Activated T-helper 17 cell treated with anti-CD3 and anti-CD28 coated beads, Interleukin-2, amount 50 U/mL, for 72 hours (primary cell): ENCODE measurements around the gene RCOR1. TPM values are rescaled to one million over a fixed set of nuclear protein-coding genes. Genes with fewer than 3 reads are reported as not detected.

Source experiments
- ATAC-seq: fragments of 150-1000 bp; cut with Tn5 transposase; replicated peaks from 2 replicates; pipeline ENCODE4 v1.10.0; 2021; ENCODE audit warnings: mild to moderate bottlenecking, moderate library complexity
- H3K27ac Mint-ChIP-seq: one replicate; pipeline ENCODE4 v1.8.0; 2022; ENCODE audit warnings: mixed read lengths
- H3K27me3 Mint-ChIP-seq: one replicate; pipeline ENCODE4 v1.8.0; 2022; ENCODE audit warnings: mixed read lengths
- H3K36me3 Mint-ChIP-seq: one replicate; pipeline ENCODE4 v1.8.0; 2022; ENCODE audit warnings: low read depth, mild to moderate bottlenecking, mixed read lengths
- H3K4me1 Mint-ChIP-seq: one replicate; pipeline ENCODE4 v1.8.0; 2022; ENCODE audit warnings: mixed read lengths
- H3K4me3 Mint-ChIP-seq: one replicate; pipeline ENCODE4 v1.8.0; 2022; ENCODE audit warnings: mild to moderate bottlenecking, mixed read lengths
- H3K9me3 Mint-ChIP-seq: one replicate; pipeline ENCODE4 v1.8.0; 2022; ENCODE audit warnings: mixed read lengths
- total RNA-seq, 2 donors: library from RNA; stranded (reverse); gene quantifications; one replicate each; pipeline ENCODE4 v1.2.3, GENCODE V29; 2022

Gene RCOR1
- total RNA-seq, 2 donors from 2014 or later = 16.4 to 23.6 TPM

DNA sequence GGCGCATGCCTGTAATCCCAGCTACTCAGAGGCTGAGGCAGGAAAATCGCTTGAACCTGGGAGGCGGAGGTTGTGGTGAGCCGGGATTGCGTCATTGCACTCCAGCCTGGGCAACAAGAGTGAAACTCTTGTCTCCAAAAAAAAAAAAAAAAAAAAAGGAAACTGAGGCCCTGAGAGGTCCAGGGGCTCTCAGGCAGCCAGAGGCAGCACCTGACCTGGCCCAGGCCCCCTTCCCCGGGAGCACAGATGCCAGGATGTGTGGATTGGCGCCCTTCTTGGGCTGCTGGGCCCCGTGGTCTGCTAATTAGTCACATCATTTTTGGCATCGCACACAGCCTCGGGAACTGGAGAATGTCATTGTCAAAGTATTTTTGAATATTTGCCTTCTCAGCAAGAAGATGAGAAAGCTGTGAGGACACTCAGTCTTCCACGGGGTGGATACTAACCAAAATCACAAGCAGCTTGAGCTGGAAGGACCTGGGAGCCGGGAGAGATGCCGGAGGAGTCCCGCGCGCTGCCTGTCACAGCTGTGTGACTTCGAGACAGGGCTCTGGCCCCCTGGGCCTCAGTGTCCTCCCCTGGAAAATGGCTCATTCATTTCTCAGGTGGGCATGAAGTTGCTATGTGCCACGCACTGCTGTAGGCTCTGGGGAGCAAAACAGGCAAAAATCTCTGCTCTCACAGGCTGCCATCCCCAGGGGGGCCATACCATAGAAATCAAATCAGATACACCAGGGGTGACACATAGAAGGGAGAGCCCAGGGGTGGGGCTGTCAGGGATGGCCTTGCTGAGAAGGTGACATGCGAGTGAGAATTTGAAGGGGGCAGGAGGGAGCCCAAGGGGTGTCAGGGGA is 12.5 kb upstream of the RCOR1 start:
- Mint-ChIP-seq H3K36me3 (no peaks in the 10 kb centered on the region), H3K4me3 (no peak overlapping the region), H3K9me3 (no peaks in the 10 kb centered on the region), H3K4me1 (no peaks in the 10 kb centered on the region), H3K27me3 (no peaks in the 10 kb centered on the region), H3K27ac (no peak overlapping the region)
- no peak for ATAC-seq

DNA sequence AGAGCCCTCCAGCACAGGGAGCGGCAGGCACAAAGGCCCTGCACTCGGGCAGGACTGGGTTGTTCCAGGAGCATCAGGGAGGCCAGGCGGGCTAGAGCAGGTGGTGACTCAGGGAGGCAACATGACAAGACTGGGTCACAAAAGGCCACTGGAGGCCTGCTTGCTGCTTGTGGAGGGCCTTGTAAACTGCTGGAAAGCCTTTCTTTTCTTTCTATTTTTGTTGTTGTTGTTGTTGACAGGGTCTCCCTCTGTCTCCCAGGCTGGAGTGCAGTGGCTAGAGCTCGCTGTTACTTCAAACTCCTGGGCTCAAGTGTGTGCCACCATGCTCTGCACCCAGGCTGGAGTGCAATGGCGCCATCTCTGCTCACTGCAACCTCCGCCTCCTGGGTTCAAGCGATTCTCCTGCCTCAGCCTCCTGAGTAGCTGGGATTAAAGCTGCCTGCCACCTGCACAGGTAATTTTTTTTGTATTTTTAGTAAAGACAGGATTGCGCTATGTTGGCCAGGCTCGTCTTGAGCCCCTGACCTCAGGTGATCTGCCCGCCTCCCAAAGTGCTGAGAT is 11.8 kb upstream of the RCOR1 start:
- Mint-ChIP-seq H3K9me3 (no peaks in the 10 kb centered on the region), H3K4me3 (no peak overlapping the region), H3K27ac (no peak overlapping the region), H3K36me3 (no peaks in the 10 kb centered on the region), H3K4me1 (no peaks in the 10 kb centered on the region), H3K27me3 (no peaks in the 10 kb centered on the region)
- ATAC-seq = no peak

DNA sequence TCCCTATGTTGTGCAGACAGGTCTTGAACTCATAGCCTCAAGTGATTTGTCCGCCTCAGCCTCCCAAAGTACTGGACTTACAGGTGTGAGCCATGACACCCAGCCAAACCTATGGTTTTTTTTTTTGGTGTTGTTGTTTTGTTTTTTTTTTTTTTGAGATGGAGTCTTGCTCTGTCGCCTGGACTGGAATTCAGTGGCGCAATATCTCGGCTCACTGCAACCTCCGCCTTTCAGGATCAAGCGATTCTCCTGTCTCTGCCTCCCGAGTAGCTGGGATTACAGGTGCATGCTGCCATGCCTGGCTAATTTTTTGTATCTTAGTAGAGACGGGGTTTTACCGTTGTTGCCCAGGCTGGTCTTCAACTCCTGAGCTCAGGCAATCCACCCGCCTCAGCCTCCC is 11.3 kb upstream of the RCOR1 start:
- Mint-ChIP-seq H3K27me3 (no peaks in the 10 kb centered on the region), H3K27ac (no peak overlapping the region), H3K4me1 (no peaks in the 10 kb centered on the region), H3K9me3 (no peaks in the 10 kb centered on the region), H3K4me3 (no peak overlapping the region), H3K36me3 (no peaks in the 10 kb centered on the region)
- ATAC-seq = no peak

DNA sequence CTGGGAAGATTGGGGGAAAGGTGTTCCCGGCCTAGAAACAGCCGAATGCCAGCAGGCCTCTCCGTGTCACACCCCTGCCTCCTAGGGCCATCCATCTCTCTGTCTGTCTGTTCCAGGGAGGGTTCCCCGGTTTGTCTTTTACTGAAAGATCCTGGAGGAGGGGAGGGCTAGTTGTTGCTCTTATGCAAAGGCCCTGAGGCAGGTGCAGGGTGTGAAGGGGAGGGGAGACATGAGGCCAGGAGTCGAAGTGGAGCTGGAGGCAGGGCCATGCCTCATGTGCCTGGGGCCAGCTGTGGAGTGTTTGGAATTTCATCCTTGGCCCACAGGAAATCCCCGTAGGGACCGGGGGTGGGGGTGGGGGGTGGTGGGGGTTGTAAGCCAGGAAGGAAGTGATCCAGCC is 8.7 kb upstream of the RCOR1 start:
- no peak overlapping the region for H3K4me3 Mint-ChIP-seq
- ATAC-seq = no peak
- H3K27ac Mint-ChIP-seq = no peak overlapping the region
- H3K27me3 Mint-ChIP-seq = no peaks in the 10 kb centered on the region
- no peaks in the 10 kb centered on the region for H3K36me3 Mint-ChIP-seq
- H3K4me1 Mint-ChIP-seq = no peaks in the 10 kb centered on the region
- no peaks in the 10 kb centered on the region for H3K9me3 Mint-ChIP-seq

DNA sequence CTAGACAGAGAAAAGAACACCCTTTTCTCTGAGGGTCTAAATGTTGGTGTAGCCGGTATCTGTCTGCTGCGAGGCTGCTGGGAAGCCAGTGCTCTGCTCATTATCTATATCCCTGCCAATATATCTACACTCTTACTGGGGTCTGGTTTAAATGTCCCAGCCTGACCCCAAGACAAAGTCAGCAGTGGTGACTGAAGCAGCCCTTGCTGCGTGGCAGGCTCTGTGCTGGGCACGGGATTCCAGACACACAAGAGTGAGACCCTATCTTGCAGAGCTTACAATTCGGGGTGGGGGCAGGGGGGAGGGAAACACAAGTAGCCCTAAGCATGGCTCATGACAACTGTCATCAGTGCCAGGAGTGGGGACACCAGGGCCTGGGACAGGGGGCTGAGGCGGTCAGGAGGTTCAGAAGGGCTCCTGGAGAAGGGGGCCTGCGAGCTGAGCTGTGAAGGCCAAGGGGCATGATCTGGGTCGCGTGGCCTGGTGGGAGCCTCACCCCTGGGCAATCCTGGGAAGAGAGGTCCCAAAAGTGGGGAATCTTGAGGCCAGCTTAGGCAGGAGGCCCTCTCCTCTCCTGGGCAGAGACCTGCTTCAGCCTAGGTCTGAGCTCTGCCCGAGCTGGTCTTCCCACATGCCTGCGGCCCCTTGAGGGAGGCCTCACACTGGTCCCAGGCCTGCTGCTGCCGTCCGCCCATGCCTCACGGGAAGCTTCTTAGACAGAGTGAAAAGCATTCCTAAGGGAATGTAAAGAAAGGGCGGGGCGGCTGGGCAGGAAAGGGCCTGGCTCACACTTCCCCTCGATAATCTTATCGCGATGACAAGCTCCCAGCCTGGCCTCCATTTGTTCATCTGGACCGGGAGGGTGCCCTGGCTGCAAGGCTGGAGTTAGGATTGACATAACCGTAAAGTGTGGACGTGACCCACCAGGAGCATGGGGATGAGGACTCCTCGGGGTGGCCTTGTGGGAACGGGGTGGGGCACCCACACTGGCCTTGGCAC is 7.3 kb upstream of the RCOR1 start:
- no peak overlapping the region for H3K27ac Mint-ChIP-seq
- H3K4me1 Mint-ChIP-seq = no peaks in the 10 kb centered on the region
- H3K9me3 Mint-ChIP-seq = no peaks in the 10 kb centered on the region
- H3K4me3 Mint-ChIP-seq = no peak overlapping the region
- no peaks in the 10 kb centered on the region for H3K36me3 Mint-ChIP-seq
- ATAC-seq = no peak
- H3K27me3 Mint-ChIP-seq = no peaks in the 10 kb centered on the region

DNA sequence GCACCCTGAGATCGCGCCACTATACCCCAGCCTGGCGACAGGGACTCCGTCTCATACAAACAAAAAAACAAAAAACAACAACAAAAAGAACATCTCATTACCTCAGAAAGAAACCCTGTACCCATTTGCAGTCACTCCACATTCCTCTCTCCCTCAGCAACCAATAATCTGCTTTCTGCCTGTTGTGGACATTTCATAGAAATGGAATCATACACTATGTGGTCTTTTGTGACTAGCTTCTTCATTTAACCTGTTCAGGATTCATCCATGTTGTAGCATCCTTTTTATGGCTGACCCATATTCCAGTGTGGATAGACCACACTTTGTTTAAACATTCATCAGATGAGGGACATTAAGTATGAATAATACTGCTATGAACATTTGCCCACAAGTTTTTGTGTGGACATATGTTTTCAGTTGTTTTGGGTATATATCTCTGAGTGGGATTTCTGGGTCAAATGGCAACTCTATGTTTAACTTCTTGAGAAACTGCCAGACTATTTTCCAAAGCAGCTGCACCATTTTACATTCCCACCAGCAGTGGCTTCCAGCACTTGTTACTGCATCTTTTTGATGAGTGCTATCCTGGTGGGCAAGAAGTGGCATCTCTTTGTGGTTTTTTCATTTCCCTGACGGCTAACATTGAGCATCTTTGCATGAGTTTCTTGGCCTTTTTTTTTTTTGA is 5.9 kb upstream of the RCOR1 start:
- Mint-ChIP-seq H3K4me3 (no peak overlapping the region), H3K27me3 (no peaks in the 10 kb centered on the region)

DNA sequence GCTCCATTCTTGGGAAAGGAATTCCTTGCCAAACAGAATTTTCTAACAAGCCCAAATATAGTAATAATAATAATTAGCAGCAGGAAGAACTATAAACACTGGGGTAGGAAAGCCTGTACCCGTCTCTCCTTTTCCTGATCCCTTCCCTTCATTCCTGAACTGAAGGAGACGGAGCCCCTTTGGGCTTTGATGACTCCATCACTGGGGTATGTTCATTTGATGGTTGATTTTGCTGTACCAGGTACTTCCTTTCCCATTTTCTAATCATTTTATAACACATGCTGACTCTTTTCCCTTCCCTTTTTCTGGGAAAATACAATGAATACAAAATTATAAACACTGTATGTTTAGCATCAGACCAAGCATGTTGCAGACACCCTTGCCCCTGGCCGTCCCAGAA is 3.6 kb upstream of the RCOR1 start:
- Mint-ChIP-seq H3K9me3 (no peaks in the 10 kb centered on the region), H3K27me3 (no peaks in the 10 kb centered on the region), H3K36me3 (peaks cover 4% of the 10 kb centered on the region), H3K4me1 (peaks cover 2% of the 10 kb centered on the region), H3K4me3 (no peak overlapping the region), H3K27ac (no peak overlapping the region)
- ATAC-seq = no peak

More for the DNA sequence above, 5.9 kb upstream of the RCOR1 start:
- ATAC-seq = no peak
- H3K9me3 Mint-ChIP-seq = no peaks in the 10 kb centered on the region
- H3K36me3 Mint-ChIP-seq = no peaks in the 10 kb centered on the region
- H3K4me1 Mint-ChIP-seq = no peaks in the 10 kb centered on the region
- H3K27ac Mint-ChIP-seq = no peak overlapping the region

DNA sequence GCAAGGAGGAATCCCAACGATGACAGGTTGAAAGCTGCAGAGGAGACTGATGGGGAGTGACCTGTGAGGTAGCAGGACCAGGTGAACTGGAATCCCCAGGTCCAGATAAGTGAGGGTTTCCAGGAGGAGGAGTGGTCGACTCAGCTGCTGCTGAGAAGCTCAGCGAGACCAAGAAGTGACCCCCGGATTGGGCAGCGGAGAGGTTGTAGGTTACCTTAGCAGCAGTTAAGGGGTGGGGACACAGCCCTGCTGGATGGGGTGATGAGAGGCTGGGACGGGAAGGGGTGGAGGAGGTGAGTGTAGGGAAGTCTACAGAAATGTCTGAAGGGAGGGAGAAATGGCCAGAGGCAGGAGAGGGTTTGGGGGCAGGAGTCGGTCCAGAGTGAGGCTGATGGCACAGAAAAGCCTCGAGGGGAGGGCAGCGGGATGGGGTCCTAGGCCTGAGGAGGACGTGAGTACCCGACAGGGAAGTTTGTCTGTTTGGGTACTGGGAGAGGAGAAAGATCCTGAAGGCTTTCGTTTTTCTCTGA is 2.6 kb upstream of the RCOR1 start:
- no peaks in the 10 kb centered on the region for H3K9me3 Mint-ChIP-seq
- H3K27me3 Mint-ChIP-seq = no peaks in the 10 kb centered on the region
- peaks cover 13% of the 10 kb centered on the region for H3K36me3 Mint-ChIP-seq
- no peak for ATAC-seq
- H3K27ac Mint-ChIP-seq = no peak overlapping the region
- peak overlapping the region; percentile 77 for H3K4me3 Mint-ChIP-seq
- H3K4me1 Mint-ChIP-seq = peaks cover 12% of the 10 kb centered on the region

DNA sequence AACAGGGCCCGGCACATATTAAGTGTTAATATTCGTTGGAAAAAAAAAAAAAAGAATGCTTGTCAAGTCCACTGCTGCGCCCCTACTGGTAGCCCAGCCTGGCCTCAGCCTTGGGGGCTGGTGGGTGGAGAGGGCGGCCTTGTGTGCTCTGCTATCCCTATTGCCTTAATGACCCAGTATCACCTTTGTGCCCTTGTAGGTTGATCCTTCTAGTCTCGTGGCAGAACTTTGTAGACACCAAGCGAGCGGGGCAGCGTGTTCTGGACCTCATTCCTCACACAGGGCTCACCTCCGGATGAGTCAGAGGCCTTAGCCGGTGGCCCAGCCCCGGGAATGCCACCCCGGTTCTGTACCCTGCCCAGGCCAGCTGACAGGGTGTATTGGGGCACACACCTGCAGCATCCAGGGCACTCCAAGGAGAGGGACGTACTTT is 1.8 kb upstream of the RCOR1 start:
- no peak overlapping the region for H3K27ac Mint-ChIP-seq
- no peak for ATAC-seq
- peak overlapping the region; percentile 77 for H3K4me3 Mint-ChIP-seq

DNA sequence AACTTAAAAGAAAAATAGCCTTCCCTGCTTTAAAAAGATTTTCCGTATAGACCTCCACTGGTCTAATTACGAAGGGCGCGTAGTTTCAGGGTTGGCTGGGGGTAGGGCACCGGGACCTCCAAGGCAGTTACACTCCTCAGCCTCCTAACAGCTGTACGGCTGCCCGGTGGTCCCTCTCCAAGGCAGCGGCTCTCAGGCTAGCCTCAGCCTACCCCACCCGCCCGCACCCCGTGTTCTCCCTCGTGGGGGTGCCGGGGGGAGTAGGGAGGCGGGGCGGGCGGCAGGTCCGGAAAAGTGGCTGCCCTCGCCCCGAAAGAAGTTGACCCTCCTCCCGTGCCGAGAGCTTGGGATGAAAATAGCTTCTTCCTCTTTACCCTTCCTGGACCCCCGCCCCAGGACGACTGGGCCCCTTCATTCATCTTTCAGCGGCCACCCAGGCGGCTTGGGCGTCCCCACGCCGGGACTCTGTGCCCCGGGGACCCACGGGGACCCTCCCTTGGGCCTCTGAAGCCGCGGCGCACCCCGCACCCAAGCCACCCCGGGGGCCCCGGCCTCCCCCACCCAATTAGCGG is 991 bp upstream of the RCOR1 start:
- H3K9me3 Mint-ChIP-seq = no peaks in the 10 kb centered on the region
- peaks cover 12% of the 10 kb centered on the region for H3K4me1 Mint-ChIP-seq
- ATAC-seq = no peak
- H3K4me3 Mint-ChIP-seq = peak overlapping the region; percentile 77
- H3K36me3 Mint-ChIP-seq = peaks cover 26% of the 10 kb centered on the region
- H3K27me3 Mint-ChIP-seq = no peaks in the 10 kb centered on the region
- peak overlapping the region; percentile 77 for H3K27ac Mint-ChIP-seq

More for the DNA sequence above, 1.8 kb upstream of the RCOR1 start:
- peaks cover 18% of the 10 kb centered on the region for H3K36me3 Mint-ChIP-seq
- no peaks in the 10 kb centered on the region for H3K9me3 Mint-ChIP-seq
- peaks cover 12% of the 10 kb centered on the region for H3K4me1 Mint-ChIP-seq
- H3K27me3 Mint-ChIP-seq = no peaks in the 10 kb centered on the region

DNA sequence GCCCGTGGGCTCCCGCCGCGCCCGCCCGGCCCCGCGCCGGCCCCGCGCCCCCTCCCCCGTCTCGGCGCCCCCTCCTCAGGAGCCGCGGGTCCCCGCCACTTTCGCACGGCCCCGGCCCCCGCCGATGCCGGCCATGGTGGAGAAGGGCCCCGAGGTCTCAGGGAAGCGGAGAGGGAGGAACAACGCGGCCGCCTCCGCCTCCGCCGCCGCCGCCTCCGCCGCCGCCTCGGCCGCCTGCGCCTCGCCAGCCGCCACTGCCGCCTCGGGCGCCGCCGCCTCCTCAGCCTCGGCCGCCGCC is 263 bp downstream of the RCOR1 start:
- Mint-ChIP-seq H3K27me3 (no peaks in the 10 kb centered on the region), H3K9me3 (no peaks in the 10 kb centered on the region), H3K4me1 (peaks cover 12% of the 10 kb centered on the region), H3K27ac (no peak overlapping the region), H3K4me3 (no peak overlapping the region), H3K36me3 (peaks cover 30% of the 10 kb centered on the region)
- ATAC-seq = no peak

DNA sequence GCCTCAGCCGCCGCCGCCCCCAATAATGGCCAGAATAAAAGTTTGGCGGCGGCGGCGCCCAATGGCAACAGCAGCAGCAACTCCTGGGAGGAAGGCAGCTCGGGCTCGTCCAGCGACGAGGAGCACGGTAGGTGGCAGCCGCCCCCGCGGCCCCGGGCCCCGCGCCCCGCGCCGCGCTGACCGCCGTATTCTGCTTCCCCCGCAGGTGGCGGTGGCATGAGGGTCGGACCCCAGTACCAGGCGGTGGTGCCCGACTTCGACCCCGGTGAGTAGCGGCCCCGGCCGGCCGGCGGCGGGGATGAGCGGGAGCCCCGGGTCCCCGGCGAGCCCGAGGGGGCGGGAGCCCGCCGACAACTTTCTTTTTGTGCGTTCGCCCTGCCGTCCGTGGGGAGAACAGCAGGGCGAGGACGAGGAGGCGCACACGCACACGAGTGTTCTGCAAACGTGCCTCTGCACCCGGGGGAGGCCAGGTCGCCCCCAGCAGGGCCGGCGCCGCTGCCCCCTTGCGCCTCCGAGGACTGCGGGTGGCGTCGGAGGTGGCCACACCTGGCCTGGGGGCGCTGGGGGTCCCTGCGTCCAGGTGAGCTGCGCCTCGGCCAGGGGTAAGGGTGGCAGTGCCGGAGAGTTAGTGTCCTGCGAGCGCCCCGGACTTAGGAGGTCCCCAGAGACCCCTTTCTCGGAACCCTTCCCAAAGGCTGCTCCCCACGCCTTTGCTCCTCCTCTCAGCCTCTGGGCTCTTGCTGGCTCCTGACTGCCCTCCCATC is 794 bp downstream of the RCOR1 start:
- Mint-ChIP-seq H3K4me3 (peak overlapping the region; percentile 80), H3K36me3 (peaks cover 34% of the 10 kb centered on the region), H3K27ac (peak overlapping the region; percentile 74), H3K27me3 (no peaks in the 10 kb centered on the region), H3K9me3 (no peaks in the 10 kb centered on the region), H3K4me1 (peaks cover 12% of the 10 kb centered on the region)
- peak; percentile 7 for ATAC-seq

DNA sequence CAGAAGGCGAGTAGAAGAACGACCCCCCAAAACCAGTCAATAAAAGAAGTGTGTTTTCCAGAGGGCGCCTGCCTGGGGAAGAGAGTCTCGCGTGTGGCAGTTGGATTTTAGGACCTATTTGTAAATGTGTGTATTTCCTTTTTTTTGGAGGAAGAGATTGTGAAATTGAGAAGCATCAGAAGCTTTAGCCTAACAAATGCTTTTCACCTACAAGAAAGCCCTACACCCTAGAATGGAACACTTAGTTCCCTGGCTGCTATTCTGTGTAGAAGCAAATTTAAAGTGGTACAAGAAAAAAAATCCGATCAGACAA is 1.3 kb downstream of the RCOR1 start:
- H3K4me3 Mint-ChIP-seq = peak overlapping the region; percentile 80
- H3K36me3 Mint-ChIP-seq = peaks cover 39% of the 10 kb centered on the region
- H3K9me3 Mint-ChIP-seq = no peaks in the 10 kb centered on the region
- H3K4me1 Mint-ChIP-seq = peaks cover 12% of the 10 kb centered on the region
- H3K27me3 Mint-ChIP-seq = no peaks in the 10 kb centered on the region
- no peak for ATAC-seq
- peak overlapping the region; percentile 74 for H3K27ac Mint-ChIP-seq
